Mesenchymal stem cell (in vitro differentiated cells and primary cell): ENCODE measurements around the gene PCNX2.

Source experiments
- DNase-seq: peaks from one replicate; pipeline ENCODE4 v3.0.0-alpha.2; 2013
- H2AFZ ChIP-seq: one replicate; pipeline ENCODE4 v1.6.1; 2013; ENCODE audit warnings: low read depth, mild to moderate bottlenecking, control low read depth, inconsistent platforms, low read length, moderate library complexity
- H2AK5ac ChIP-seq: 2 replicates; pipeline ENCODE4 v1.6.1; 2013; ENCODE audit warnings: low read length, moderate library complexity, mild to moderate bottlenecking, inconsistent platforms; ENCODE audit not compliant: severe bottlenecking
- H2BK120ac ChIP-seq: one replicate; pipeline ENCODE4 v1.6.1; 2013; ENCODE audit warnings: low read depth, mild to moderate bottlenecking, inconsistent platforms, low read length, moderate library complexity
- H2BK12ac ChIP-seq, 2 experiments: one replicate each; pipeline ENCODE4 v1.6.1; 2013; ENCODE audit warnings: inconsistent platforms in 2 of 2, low read length in 2 of 2, mild to moderate bottlenecking in 2 of 2, moderate library complexity in 2 of 2, control low read depth in 1 of 2
- H2BK15ac ChIP-seq: one replicate; pipeline ENCODE4 v1.6.1; 2013; ENCODE audit warnings: mild to moderate bottlenecking, low read depth, inconsistent platforms; ENCODE audit not compliant: poor library complexity, severe bottlenecking
- H2BK5ac ChIP-seq: 2 replicates; pipeline ENCODE4 v1.6.1; 2013; ENCODE audit warnings: low read depth, mild to moderate bottlenecking, low read length, control low read depth, inconsistent platforms; ENCODE audit not compliant: poor library complexity, severe bottlenecking
- H3K14ac ChIP-seq, 2 experiments: one replicate each; pipeline ENCODE4 v1.6.1; 2013; ENCODE audit warnings: inconsistent platforms in 2 of 2, low read length in 2 of 2, control low read depth in 1 of 2, mild to moderate bottlenecking in 1 of 2, moderate library complexity in 1 of 2
- H3K18ac ChIP-seq, 2 experiments: one replicate each; pipeline ENCODE4 v1.6.1; 2013; ENCODE audit warnings: inconsistent platforms in 2 of 2, low read length in 2 of 2, control low read depth in 1 of 2, low read depth in 1 of 2, mild to moderate bottlenecking in 1 of 2
- H3K23ac ChIP-seq, 2 experiments: one replicate each; pipeline ENCODE4 v1.6.1; 2013; ENCODE audit warnings: inconsistent platforms in 2 of 2, low read length in 2 of 2, mild to moderate bottlenecking in 2 of 2, moderate library complexity in 2 of 2, control low read depth in 1 of 2
- H3K27ac ChIP-seq: 2 replicates; pipeline ENCODE4 v1.5.1; 2013; ENCODE audit warnings: mild to moderate bottlenecking, moderate library complexity, low read length, control low read depth, inconsistent platforms; ENCODE audit not compliant: poor library complexity, severe bottlenecking
- H3K27me3 ChIP-seq, 2 experiments: 2 replicates each; pipeline versions ENCODE4 v1.6.1 to v1.7.0; 2013; ENCODE audit warnings: low read length in 2 of 2, mild to moderate bottlenecking in 2 of 2, moderate library complexity in 2 of 2, control low read depth in 1 of 2, inconsistent platforms in 1 of 2; ENCODE audit not compliant: control insufficient read depth in 1 of 2, insufficient read depth in 1 of 2
- H3K36me3 ChIP-seq, 2 experiments: 2 replicates each; pipeline versions ENCODE4 v1.6.1 to v1.7.0; 2013; ENCODE audit warnings: low read length in 2 of 2, control low read depth in 1 of 2, inconsistent platforms in 1 of 2, low read depth in 1 of 2, mild to moderate bottlenecking in 1 of 2; ENCODE audit not compliant: insufficient read depth in 2 of 2, control insufficient read depth in 1 of 2
- H3K4ac ChIP-seq, 2 experiments: one replicate each; pipeline ENCODE4 v1.6.1; 2013; ENCODE audit warnings: inconsistent platforms in 2 of 2, low read length in 2 of 2, mild to moderate bottlenecking in 2 of 2, moderate library complexity in 2 of 2, control low read depth in 1 of 2, low read depth in 1 of 2
- H3K4me1 ChIP-seq: 2 replicates; pipeline ENCODE4 v1.6.1; 2013; ENCODE audit warnings: low read depth, low read length, control low read depth; ENCODE audit not compliant: control insufficient read depth, insufficient read depth
- H3K4me2 ChIP-seq: 2 replicates; pipeline ENCODE4 v1.6.1; 2013; ENCODE audit warnings: low read length, mild to moderate bottlenecking, inconsistent platforms; ENCODE audit not compliant: poor library complexity, severe bottlenecking
- H3K4me3 ChIP-seq, 2 experiments: 2 replicates each; pipeline versions ENCODE4 v1.5.1 to v1.7.0; 2013; ENCODE audit warnings: low read length in 2 of 2, mild to moderate bottlenecking in 2 of 2, control low read depth in 1 of 2, low read depth in 1 of 2; ENCODE audit not compliant: insufficient read depth in 1 of 2
- H3K79me1 ChIP-seq: replicated peaks from 2 replicates; pipeline ENCODE4 v1.6.1; 2013; ENCODE audit warnings: mild to moderate bottlenecking, control low read depth, low read length, inconsistent platforms; ENCODE audit not compliant: poor library complexity, severe bottlenecking
- H3K9ac ChIP-seq: 2 replicates; pipeline ENCODE4 v1.7.0; 2013; ENCODE audit warnings: mild to moderate bottlenecking, low read length, moderate library complexity
- H3K9me3 ChIP-seq: 2 replicates; pipeline ENCODE4 v1.7.0; 2013; ENCODE audit warnings: mild to moderate bottlenecking, low read length; ENCODE audit not compliant: control insufficient read depth
- H4K8ac ChIP-seq: one replicate; pipeline ENCODE4 v1.6.1; 2013; ENCODE audit warnings: inconsistent platforms, mild to moderate bottlenecking, low read length, moderate library complexity
- H4K91ac ChIP-seq: one replicate; pipeline ENCODE4 v1.6.1; 2013; ENCODE audit warnings: mild to moderate bottlenecking, low read length, inconsistent platforms
- WGBS: methylation state at CpG from one replicate; pipeline ENCODE4 v1.1.7; 2013; ENCODE audit warnings: mixed read lengths; 5-methylcytosine and 5-hydroxymethylcytosine counted together

The PCNX2 gene

GRCh38 chr1:232990176-232991128 is 305.1 kb downstream of the PCNX2 start:
- Histone ChIP-seq H3K9me3 (peaks cover 14% of the 10 kb centered on the region), H3K4ac (no peak overlapping the region), H3K79me1 (peaks cover 8% of the 10 kb centered on the region), H3K9ac (no peak overlapping the region), H3K36me3 (peaks cover 60 to 81% of the 10 kb centered on the region in 2 experiments), H2AFZ (no peak overlapping the region), H4K91ac (no peak overlapping the region), H2BK12ac (no peak overlapping the region), H2BK120ac (no peak overlapping the region), H3K23ac (no peak overlapping the region), H4K8ac (no peak overlapping the region), H2BK15ac (no peak overlapping the region), H3K4me1 (peaks cover 7% of the 10 kb centered on the region), H3K4me2 (no peak overlapping the region), H3K27ac (no peak overlapping the region), H3K14ac (no peak overlapping the region), H3K18ac (no peak overlapping the region), H3K4me3 (no peak overlapping the region), H2AK5ac (no peak overlapping the region), H3K27me3 (no peaks in the 10 kb centered on the region), H2BK5ac (no peak overlapping the region)
- DNase-seq: no peak
- WGBS: 95% methylated on average over 20 of the region's 20 CpGs

- no peak overlapping the region for H3K4ac ChIP-seq
- no peak overlapping the region for H3K4me2 ChIP-seq
- H2AK5ac ChIP-seq: peak overlapping the region; percentile 69
- H3K4me3 ChIP-seq: no peak overlapping the region
- H3K79me1 ChIP-seq: peaks cover 10% of the 10 kb centered on the region
- no peak overlapping the region for H2BK12ac ChIP-seq
- H3K9me3 ChIP-seq: peaks cover 3% of the 10 kb centered on the region
- no peak overlapping the region for H3K14ac ChIP-seq
- H3K23ac ChIP-seq: no peak overlapping the region
- H2BK15ac ChIP-seq: no peak overlapping the region
- no peak overlapping the region for H3K27ac ChIP-seq
- peaks cover 65 to 82% of the 10 kb centered on the region in 2 experiments for H3K36me3 ChIP-seq
- H3K18ac ChIP-seq: peak overlapping the region in 1 of 2 experiments; percentile 13
- H2BK120ac ChIP-seq: no peak overlapping the region
- H3K9ac ChIP-seq: no peak overlapping the region
- no peak overlapping the region for H2BK5ac ChIP-seq
- no peaks in the 10 kb centered on the region for H3K27me3 ChIP-seq
- no peak for DNase-seq
- peaks cover 7% of the 10 kb centered on the region for H3K4me1 ChIP-seq
- no peak overlapping the region for H4K91ac ChIP-seq
- WGBS: 91% methylated on average over 8 of the region's 8 CpGs
- H2AFZ ChIP-seq: no peak overlapping the region
- H4K8ac ChIP-seq: peak overlapping the region; percentile 67
Observed at GRCh38 chr1:232988572-232989040, 306.9 kb downstream of the PCNX2 start.

- Histone ChIP-seq H2AK5ac (peak overlapping the region; percentile 38), H3K4me1 (peaks cover 9% of the 10 kb centered on the region), H3K9me3 (no peaks in the 10 kb centered on the region), H3K79me1 (peaks cover 10% of the 10 kb centered on the region), H3K4me3 (no peak overlapping the region), H4K91ac (no peak overlapping the region), H3K9ac (no peak overlapping the region), H3K36me3 (peaks cover 66 to 80% of the 10 kb centered on the region in 2 experiments), H3K4me2 (no peak overlapping the region), H3K27ac (no peak overlapping the region), H3K14ac (no peak overlapping the region), H4K8ac (no peak overlapping the region), H3K27me3 (no peaks in the 10 kb centered on the region), H2AFZ (no peak overlapping the region), H2BK12ac (no peak overlapping the region), H3K23ac (no peak overlapping the region), H2BK5ac (no peak overlapping the region), H2BK15ac (no peak overlapping the region), H2BK120ac (no peak overlapping the region), H3K4ac (peak overlapping the region in 1 of 2 experiments; percentile 8), H3K18ac (no peak overlapping the region)
- no peak for DNase-seq
- 98% methylated on average over 12 of the region's 13 CpGs for WGBS
Observed at GRCh38 chr1:232987774-232988140, 307.8 kb downstream of the PCNX2 start.

- 91% methylated on average over 11 of the region's 11 CpGs for WGBS
Observed at GRCh38 chr1:232987046-232987773, 308.3 kb downstream of the PCNX2 start.

More at GRCh38 chr1:232987046-232987773, 308.3 kb downstream of the PCNX2 start:
- H3K4me2 ChIP-seq: no peak overlapping the region
- peak overlapping the region in 1 of 2 experiments; percentile 8 for H3K4ac ChIP-seq
- H2AK5ac ChIP-seq: peak overlapping the region; percentile 38
- no peak overlapping the region for H2BK120ac ChIP-seq
- peaks cover 62 to 75% of the 10 kb centered on the region in 2 experiments for H3K36me3 ChIP-seq
- no peak overlapping the region for H3K14ac ChIP-seq
- H3K4me3 ChIP-seq: no peak overlapping the region
- H2BK12ac ChIP-seq: no peak overlapping the region
- no peak overlapping the region for H3K27ac ChIP-seq
- no peaks in the 10 kb centered on the region for H3K9me3 ChIP-seq
- H3K9ac ChIP-seq: no peak overlapping the region
- peaks cover 10% of the 10 kb centered on the region for H3K79me1 ChIP-seq
- H3K27me3 ChIP-seq: no peaks in the 10 kb centered on the region
- H4K91ac ChIP-seq: no peak overlapping the region
- no peak overlapping the region for H2BK15ac ChIP-seq
- H3K18ac ChIP-seq: no peak overlapping the region
- H3K23ac ChIP-seq: no peak overlapping the region
- no peak for DNase-seq
- H3K4me1 ChIP-seq: peaks cover 13% of the 10 kb centered on the region
- no peak overlapping the region for H2BK5ac ChIP-seq
- H4K8ac ChIP-seq: no peak overlapping the region
- no peak overlapping the region for H2AFZ ChIP-seq
